ENCODE data around the gene DIP2B. TPM values are rescaled to one million over a fixed set of nuclear protein-coding genes. Genes with fewer than 3 reads are reported as not detected.

The DIP2B gene
- total RNA-seq, 1 experiment from 2014 or later, result 26.1 TPM

DNA sequence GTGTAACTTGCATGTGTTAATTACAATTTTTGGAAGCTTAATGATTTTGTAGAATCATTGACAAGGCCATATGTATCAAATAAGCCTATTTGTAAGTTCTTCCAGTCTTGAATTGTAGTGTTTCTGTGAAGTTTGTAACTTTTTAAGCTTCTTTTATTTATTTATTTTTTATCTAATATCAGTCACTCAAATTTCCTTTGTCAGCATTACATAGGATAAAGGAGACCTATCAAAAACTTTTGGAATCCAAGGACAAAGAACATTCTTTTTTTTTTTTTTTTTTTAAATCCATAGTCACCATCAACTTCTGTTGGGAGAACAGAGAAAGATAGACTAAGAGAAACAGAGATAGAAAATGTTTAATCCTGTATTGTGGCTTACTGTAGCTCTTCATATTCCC, 36.4 kb downstream of the DIP2B start:
- Mint-ChIP-seq H3K27me3 (ENCODE audit: low read depth) (no peaks in the 10 kb centered on the region), H3K4me3 (no peak overlapping the region), H3K9me3 (no peaks in the 10 kb centered on the region), H3K4me1 (peaks cover 38% of the 10 kb centered on the region), H3K27ac (no peak overlapping the region), H3K36me3 (no peaks in the 10 kb centered on the region)
- ChIA-PET POLR2A (no interaction called here), CTCF (interaction anchor here (1.1 to 4.7 kb wide), 2 partner anchors 36 to 60 kb away, joined by 3 to 20 read pairs; partner anchors contain the start of gene DIP2B)
- ATAC-seq (no peak), DNase-seq (ENCODE audit: low spot score) (no peak)
- TF ChIP-seq FOXJ3 (CRISPR knock-in tag; IDR thresholded peaks at IDR 0.05; ENCODE audit: borderline replicate concordance) (no peak), GTF2I (CRISPR knock-in tag; conservative IDR thresholded peaks at IDR 0.05) (no peak), MAX (CRISPR knock-in tag; IDR thresholded peaks at IDR 0.05) (no peak), ZBTB43 (CRISPR knock-in tag; IDR thresholded peaks at IDR 0.05) (no peak), AFF4 (CRISPR knock-in tag; IDR thresholded peaks at IDR 0.05; ENCODE audit: borderline replicate concordance) (no peak), MXD4 (CRISPR knock-in tag; IDR thresholded peaks at IDR 0.05; ENCODE audit: borderline replicate concordance) (no peak), NFE2L1 (CRISPR knock-in tag; IDR thresholded peaks at IDR 0.05) (no peak), NR2C2 (CRISPR knock-in tag; IDR thresholded peaks at IDR 0.05) (no peak), NR3C1 (CRISPR knock-in tag; conservative IDR thresholded peaks at IDR 0.05; ENCODE audit: low read depth) (no peak), EMX1 (CRISPR knock-in tag; IDR thresholded peaks at IDR 0.05) (no peak), ZNF121 (CRISPR knock-in tag; IDR thresholded peaks at IDR 0.05) (no peak), TEAD1 (CRISPR knock-in tag; IDR thresholded peaks at IDR 0.05) (no peak), FOXK1 (CRISPR knock-in tag; IDR thresholded peaks at IDR 0.05) (no peak), ZNF532 (CRISPR knock-in tag; IDR thresholded peaks at IDR 0.05; ENCODE audit: borderline replicate concordance) (no peak)
- TF ChIP-seq, protein P1, sequence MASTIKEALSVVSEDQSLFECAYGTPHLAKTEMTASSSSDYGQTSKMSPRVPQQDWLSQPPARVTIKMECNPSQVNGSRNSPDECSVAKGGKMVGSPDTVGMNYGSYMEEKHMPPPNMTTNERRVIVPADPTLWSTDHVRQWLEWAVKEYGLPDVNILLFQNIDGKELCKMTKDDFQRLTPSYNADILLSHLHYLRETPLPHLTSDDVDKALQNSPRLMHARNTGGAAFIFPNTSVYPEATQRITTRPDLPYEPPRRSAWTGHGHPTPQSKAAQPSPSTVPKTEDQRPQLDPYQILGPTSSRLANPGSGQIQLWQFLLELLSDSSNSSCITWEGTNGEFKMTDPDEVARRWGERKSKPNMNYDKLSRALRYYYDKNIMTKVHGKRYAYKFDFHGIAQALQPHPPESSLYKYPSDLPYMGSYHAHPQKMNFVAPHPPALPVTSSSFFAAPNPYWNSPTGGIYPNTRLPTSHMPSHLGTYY (CRISPR knock-in tag; IDR thresholded peaks at IDR 0.05), result no peak
- TF ChIP-seq, protein P2, sequence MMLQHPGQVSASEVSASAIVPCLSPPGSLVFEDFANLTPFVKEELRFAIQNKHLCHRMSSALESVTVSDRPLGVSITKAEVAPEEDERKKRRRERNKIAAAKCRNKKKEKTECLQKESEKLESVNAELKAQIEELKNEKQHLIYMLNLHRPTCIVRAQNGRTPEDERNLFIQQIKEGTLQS (CRISPR knock-in tag; conservative IDR thresholded peaks at IDR 0.05), result no peak
- TF ChIP-seq, protein P3, sequence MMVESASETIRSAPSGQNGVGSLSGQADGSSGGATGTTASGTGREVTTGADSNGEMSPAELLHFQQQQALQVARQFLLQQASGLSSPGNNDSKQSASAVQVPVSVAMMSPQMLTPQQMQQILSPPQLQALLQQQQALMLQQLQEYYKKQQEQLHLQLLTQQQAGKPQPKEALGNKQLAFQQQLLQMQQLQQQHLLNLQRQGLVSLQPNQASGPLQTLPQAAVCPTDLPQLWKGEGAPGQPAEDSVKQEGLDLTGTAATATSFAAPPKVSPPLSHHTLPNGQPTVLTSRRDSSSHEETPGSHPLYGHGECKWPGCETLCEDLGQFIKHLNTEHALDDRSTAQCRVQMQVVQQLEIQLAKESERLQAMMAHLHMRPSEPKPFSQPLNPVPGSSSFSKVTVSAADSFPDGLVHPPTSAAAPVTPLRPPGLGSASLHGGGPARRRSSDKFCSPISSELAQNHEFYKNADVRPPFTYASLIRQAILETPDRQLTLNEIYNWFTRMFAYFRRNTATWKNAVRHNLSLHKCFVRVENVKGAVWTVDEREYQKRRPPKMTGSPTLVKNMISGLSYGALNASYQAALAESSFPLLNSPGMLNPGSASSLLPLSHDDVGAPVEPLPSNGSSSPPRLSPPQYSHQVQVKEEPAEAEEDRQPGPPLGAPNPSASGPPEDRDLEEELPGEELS (CRISPR knock-in tag; IDR thresholded peaks at IDR 0.05), result no peak
- TF ChIP-seq, protein P4, sequence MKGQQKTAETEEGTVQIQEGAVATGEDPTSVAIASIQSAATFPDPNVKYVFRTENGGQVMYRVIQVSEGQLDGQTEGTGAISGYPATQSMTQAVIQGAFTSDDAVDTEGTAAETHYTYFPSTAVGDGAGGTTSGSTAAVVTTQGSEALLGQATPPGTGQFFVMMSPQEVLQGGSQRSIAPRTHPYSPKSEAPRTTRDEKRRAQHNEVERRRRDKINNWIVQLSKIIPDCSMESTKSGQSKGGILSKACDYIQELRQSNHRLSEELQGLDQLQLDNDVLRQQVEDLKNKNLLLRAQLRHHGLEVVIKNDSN (CRISPR knock-in tag; IDR thresholded peaks at IDR 0.05), result no peak
